Stimulated activated CD4-positive, alpha-beta T cell treated with anti-CD3 and anti-CD28 coated beads, Interleukin-15, amount 100 ng/mL, for 24 hours (primary cell): ENCODE results near the gene TBC1D5.

Experiments used
- DNase-seq: peaks from one replicate; pipeline ENCODE4 v3.0.0-alpha.2; 2020

The TBC1D5 gene

GRCh38 chr3:17459470-17459993 lies 282.9 kb downstream of the TBC1D5 start:
- no peak for DNase-seq

GRCh38 chr3:17456650-17457049 lies 285.8 kb downstream of the TBC1D5 start:
- DNase-seq = no peak

GRCh38 chr3:17456046-17456445 lies 286.4 kb downstream of the TBC1D5 start:
- DNase-seq = no peak

- no peak for DNase-seq
Measured at GRCh38 chr3:17444865-17445264, 297.6 kb downstream of the TBC1D5 start.

- no peak for DNase-seq
Measured at GRCh38 chr3:17443142-17443541, 299.3 kb downstream of the TBC1D5 start.

GRCh38 chr3:17442332-17443049 lies 299.9 kb downstream of the TBC1D5 start:
- no peak for DNase-seq

GRCh38 chr3:17433876-17434275 lies 308.6 kb downstream of the TBC1D5 start:
- DNase-seq = no peak

GRCh38 chr3:17432236-17432635 lies 310.2 kb downstream of the TBC1D5 start:
- DNase-seq = no peak

- DNase-seq = no peak
Measured at GRCh38 chr3:17431484-17432045, 310.9 kb downstream of the TBC1D5 start.

GRCh38 chr3:17431004-17431403 lies 311.4 kb downstream of the TBC1D5 start:
- no peak for DNase-seq

- DNase-seq = no peak
Measured at GRCh38 chr3:17430582-17430981, 311.8 kb downstream of the TBC1D5 start.

GRCh38 chr3:17423786-17424536 lies 318.5 kb downstream of the TBC1D5 start:
- DNase-seq = no peak

- no peak for DNase-seq
Measured at GRCh38 chr3:17422636-17423035, 319.8 kb downstream of the TBC1D5 start.

GRCh38 chr3:17420668-17421067 lies 321.8 kb downstream of the TBC1D5 start:
- no peak for DNase-seq

- no peak for DNase-seq
Measured at GRCh38 chr3:17412950-17413530, 329.4 kb downstream of the TBC1D5 start.

GRCh38 chr3:17411157-17411877 lies 331.1 kb downstream of the TBC1D5 start:
- no peak for DNase-seq

- no peak for DNase-seq
Measured at GRCh38 chr3:17407576-17407975, 334.9 kb downstream of the TBC1D5 start.

GRCh38 chr3:17404548-17404947 lies 337.9 kb downstream of the TBC1D5 start:
- DNase-seq = no peak

- no peak for DNase-seq
Measured at GRCh38 chr3:17402442-17402841, 340.0 kb downstream of the TBC1D5 start.

- no peak for DNase-seq
Measured at GRCh38 chr3:17401912-17402311, 340.5 kb downstream of the TBC1D5 start.

GRCh38 chr3:17399586-17399985 lies 342.8 kb downstream of the TBC1D5 start:
- no peak for DNase-seq

- no peak for DNase-seq
Measured at GRCh38 chr3:17398959-17399551, 343.4 kb downstream of the TBC1D5 start.
